Left renal pelvis (tissue), 4 donors: ENCODE results near the gene SETD1B. TPM values are rescaled to one million over a fixed set of nuclear protein-coding genes. Genes with fewer than 3 reads are reported as not detected.

Experiments used
- DNase-seq, 4 donors: peaks; one replicate each; pipeline ENCODE4 v3.0.0-alpha.2; 2013; ENCODE audit warnings: low read depth in 4 of 4, low spot score in 3 of 4
- polyA plus RNA-seq, 4 donors: library from polyadenylated mRNA; unstranded; fragments of 120-200 nt; gene quantifications; one replicate each; pipeline ENCODE4 v1.2.1, GENCODE V29; 2013; ENCODE audit not compliant: insufficient read length in 4 of 4

Gene SETD1B
- polyA plus RNA-seq, 4 donors = 12.2 to 19.2 (median 14.5) TPM

GRCh38 chr12:121806546-121807423 lies 3.0 kb downstream of the SETD1B start:
- no peak for DNase-seq

- DNase-seq = no peak
Observed at GRCh38 chr12:121807642-121808347, 4.0 kb downstream of the SETD1B start.

DNA sequence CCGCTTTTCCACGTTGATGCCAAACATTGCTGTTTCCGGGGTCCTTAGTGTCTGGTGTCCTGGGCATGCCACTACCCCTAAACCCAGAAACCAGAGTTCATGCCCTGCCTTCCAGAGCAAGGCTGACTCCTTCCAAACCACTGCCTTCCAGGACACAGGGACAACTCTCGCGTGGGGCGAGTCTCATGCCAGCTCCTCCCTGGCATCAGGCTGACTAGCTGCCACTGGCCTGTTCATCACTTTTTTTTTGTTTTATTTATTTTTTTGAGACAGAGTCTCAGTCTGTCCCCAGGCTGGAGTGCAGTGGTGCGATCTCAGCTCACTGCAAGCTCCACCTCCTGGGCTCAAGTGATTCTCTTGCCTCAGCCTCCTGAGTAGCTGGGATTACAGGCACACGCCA lies 4.8 kb downstream of the SETD1B start:
- no peak for DNase-seq

GRCh38 chr12:121809712-121810116 lies 5.9 kb downstream of the SETD1B start:
- no peak for DNase-seq

DNA sequence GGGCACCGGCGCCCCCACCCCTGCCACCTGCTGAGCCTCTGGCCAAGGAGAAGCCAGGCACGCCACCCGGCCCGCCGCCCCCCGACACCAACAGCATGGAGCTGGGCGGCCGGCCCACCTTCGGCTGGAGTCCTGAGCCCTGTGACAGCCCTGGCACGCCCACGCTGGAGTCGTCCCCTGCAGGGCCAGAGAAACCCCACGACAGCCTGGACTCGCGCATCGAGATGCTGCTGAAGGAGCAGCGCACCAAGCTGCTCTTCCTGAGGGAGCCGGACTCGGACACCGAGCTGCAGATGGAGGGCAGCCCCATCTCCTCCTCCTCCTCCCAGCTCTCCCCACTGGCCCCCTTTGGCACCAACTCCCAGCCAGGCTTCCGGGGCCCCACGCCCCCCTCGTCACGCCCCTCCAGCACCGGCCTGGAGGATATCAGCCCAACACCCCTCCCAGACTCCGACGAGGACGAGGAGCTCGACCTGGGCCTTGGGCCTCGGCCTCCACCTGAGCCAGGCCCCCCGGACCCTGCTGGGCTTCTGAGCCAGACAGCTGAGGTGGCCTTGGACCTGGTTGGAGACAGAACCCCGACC lies 6.5 kb downstream of the SETD1B start:
- DNase-seq = no peak

DNA sequence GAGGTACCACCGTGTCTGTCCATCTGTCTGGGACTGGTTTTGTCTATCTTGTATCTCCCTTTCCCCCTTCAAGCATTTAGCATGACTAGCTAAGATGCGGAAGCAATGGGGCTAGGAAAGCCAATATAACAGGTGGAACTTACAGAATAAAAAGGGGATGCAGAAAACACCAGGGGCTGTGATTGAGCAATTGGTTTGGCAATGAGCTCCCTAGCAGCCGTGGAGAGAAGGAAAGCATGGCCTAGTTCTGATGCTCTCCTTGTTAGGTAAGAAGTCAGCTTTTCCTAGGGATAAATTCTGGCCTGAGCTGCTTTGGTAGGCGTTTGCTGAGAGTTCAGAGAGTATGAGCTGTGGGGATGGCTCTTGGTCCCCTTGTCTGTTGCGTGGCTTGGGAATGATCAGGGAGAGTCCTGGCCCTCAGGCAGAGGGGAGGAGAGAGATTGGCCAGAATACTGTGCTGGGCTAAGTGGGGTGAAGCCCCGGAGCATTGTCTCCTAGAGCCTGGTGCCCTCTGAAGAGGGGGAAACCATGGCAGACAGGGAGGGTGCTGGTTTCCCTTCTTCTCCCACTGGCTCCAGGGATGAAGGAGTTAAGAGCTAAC lies 7.1 kb downstream of the SETD1B start:
- DNase-seq = no peak

GRCh38 chr12:121811434-121812319 lies 7.9 kb downstream of the SETD1B start:
- no peak for DNase-seq

- no peak for DNase-seq
Observed at GRCh38 chr12:121812320-121812871, 8.6 kb downstream of the SETD1B start.

DNA sequence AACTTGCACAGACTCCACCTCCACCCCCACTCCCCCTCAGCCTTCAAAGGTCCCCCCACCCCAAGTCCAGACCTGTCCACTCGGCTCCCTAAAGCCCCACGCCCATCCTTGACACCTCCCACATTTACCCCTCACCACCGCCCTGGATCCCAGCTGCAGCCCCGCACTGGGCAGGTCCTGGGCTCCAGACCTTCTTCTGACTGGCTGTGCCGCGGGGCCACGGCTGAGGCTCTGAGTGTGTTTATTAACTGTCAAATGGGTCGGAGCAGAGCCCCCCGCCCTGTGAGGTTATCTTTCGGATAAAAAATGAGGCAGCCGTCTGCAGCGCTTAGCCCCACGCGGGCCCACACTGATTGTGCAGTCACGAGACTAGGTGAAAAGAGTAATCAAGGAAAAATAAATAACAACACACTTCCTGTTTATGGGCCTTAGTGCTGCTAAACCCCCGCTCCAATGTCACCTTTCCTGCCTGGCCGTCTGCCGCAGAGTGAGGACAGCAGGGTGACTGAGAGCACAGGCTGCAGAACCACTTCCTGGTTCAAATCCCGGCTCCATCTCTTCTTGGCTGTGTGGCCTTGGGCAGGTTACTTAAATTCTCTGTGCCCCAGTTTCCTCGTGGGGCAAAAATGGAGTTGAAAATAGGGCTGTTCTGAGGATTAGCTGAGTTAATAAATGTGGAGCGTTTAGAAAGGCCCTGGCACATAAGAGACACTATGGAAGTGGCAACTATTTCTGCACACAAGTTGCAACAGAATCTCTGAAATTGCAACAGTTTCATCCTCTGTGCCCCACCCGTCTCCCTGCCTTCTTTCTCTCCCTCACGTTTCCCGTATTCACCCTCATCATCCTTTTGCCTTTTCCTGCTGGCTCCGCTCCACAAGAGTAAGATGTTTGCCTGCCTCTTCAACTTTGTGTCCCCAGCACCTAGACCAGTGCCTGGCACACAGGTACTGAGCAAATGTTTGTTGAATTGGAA lies 9.4 kb downstream of the SETD1B start:
- DNase-seq = no peak

GRCh38 chr12:121813951-121814350 lies 10.1 kb downstream of the SETD1B start:
- DNase-seq = no peak

- no peak for DNase-seq
Observed at GRCh38 chr12:121814429-121815119, 10.8 kb downstream of the SETD1B start.

DNA sequence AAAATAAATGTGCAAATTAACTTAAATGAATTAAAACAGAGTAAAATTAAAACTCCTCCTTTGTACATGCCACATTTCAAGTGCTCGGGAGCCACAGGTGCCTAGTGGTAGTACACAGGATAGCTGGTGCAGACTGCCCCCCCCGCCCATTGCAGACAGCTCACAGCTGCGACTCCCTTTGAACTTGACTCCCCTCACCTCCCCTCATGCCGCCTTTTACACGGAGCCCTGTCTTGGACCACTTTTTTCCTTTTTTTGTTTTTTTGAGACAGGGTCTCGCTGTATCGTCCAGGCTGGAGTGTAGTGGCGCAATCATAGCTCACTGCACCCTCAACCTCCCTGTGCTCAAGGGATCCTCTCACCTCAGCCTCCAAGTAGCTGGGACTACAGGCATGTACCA lies 11.5 kb downstream of the SETD1B start:
- no peak for DNase-seq

- DNase-seq = no peak
Observed at GRCh38 chr12:121816925-121817647, 13.3 kb downstream of the SETD1B start.

DNA sequence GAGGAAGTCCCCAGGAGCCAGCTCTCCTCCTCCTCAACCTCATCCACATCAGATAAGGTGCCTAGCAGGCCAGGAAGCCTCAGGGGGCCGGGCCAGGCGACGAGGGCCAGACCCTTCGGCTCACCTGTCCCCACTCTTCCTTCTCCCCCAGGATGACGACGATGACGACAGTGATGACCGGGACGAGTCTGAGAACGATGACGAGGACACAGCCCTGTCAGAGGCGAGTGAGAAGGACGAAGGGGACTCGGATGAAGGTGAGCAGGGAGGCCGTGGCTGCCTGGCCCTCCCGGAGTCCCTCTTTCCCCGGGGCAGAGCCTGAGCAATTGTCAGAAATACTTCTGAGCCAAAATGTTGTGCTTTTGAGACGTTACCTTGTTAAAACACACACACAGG lies 13.8 kb downstream of the SETD1B start:
- DNase-seq = no peak

DNA sequence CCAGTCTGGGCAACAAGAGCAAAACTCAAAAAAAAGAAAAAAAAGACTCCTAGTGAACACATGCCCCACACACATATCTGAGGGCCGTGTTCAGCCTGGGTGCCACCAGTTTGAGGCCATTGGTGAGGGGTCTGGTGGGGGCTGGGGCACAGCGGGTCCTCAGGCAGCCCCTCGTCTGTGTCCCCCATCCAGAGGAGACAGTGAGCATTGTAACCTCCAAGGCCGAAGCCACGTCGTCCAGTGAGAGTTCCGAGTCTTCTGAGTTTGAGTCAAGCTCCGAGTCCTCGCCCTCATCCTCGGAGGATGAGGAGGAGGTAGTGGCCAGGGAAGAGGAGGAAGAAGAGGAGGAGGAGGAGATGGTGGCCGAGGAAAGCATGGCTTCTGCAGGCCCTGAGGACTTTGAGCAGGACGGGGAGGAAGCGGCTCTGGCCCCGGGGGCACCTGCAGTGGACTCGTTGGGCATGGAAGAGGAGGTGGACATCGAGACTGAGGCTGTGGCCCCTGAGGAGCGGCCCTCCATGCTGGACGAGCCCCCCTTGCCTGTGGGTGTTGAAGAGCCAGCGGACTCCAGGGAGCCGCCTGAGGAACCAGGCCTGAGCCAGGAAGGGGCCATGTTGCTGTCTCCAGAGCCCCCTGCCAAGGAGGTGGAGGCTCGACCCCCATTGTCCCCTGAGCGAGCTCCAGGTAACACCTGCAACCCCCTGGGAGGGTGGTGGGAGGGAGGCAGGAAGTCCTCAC lies 15.6 kb downstream of the SETD1B start:
- DNase-seq = no peak

DNA sequence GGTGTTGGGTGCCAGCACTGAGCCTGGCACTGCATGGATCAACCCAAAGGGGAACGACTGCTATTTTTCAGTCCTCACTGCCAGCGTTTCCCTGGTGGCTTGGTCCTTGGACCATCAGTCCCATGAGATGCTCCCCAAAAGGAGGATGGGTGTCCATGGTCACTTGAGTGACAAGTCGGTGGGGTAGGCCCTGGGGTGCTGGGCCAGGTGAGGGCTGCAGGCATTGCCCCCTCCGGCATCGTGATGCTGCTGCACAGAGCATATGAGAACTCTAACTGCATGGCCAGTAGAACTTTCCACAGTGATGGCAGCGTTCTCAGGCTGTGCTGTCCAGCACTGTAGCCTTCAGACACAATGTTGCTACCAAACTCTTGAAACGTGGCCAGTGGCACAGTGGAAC lies 16.2 kb downstream of the SETD1B start:
- DNase-seq = no peak
